ELF-1 (cell line): ENCODE data around the gene CAV1.

Experiments used
- DNase-seq: peaks from one replicate; pipeline ENCODE4 v3.0.0-alpha.2; 2016; ENCODE audit warnings: low read depth, low spot score

The CAV1 gene

DNA sequence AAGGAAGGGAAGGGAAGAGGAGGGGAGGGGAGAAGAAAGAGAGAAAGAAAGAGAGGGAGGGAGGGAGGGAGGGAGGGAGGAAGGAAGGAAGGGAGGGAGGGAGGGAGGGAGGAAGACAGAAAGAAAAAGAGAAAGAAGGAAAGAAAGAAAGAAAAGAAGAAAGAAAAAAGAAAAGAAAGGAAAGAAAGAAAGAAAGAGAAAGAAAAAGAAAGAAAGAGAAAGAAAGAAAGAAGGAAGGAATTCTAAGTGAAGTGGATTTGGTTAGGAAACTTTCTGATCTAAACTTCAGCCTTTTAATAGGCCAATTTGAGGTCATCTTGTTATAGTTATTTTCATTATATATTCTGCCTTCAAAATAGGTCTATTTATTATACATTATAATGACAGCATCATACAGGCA, 21.0 kb upstream of the CAV1 start:
- DNase-seq = no peak

DNA sequence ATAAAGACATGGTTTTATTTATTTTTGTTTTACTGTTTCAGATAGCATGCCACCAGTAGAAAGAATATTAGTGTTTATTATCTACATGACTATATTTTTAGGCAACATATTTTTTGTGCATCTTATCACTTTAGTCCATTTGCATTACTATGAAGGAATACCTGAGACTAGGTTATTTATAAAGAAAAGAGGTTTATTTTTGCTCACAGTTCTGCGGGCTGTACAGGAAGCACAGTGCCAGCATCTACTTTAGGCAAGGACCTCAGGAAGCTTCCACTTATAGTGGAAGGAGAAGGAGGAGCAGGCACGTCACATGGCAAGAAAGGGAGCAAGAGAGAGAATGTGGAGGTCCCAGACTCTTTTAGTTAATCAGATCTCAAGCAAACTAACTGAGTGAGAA, 19.6 kb upstream of the CAV1 start:
- DNase-seq = no peak

DNA sequence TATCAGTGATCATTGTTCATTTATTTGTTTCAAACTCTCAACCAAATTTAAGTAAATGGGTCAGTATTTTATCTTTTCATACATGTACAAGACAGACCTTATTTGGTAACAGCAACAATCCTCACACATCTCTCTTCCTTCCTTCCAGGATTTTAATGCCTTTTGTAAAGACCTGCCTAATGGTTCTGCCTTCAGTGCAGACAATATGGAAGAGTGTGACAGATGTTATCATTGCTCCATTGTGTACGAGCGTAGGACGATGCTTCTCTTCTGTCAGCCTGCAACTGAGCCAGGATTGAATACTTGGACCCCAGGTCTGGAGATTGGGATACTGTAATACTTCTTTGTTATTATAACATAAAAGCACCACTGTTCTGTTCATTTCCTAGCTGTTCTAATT, 19.0 kb upstream of the CAV1 start:
- no peak for DNase-seq

DNA sequence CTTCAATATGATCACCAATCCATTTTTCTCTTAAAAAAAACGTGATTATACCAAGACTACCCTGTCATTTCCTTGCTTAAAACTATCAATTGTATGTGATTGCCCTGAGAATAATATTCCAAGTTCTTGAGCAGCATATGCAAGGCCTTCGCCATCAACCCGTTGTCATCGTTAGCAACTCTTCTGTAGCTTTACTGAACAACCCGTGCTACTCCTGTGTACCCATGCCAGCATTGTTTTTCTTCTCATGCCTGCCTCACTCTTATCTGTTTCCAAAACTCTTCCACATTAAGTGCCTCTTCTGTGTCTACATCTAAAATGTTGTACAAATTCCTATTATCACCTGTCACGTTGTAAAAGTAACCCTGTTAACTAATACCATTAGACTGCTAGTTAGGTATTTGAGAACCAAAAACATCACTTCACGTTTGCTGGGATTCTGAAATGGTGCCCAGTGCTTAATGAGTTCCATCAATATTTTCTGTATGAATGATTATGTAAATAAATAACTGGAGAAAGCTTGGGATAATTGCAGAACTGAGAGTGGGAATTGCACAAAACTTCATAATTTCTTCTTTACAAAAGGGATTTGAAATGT, 14.8 kb upstream of the CAV1 start:
- no peak for DNase-seq

DNA sequence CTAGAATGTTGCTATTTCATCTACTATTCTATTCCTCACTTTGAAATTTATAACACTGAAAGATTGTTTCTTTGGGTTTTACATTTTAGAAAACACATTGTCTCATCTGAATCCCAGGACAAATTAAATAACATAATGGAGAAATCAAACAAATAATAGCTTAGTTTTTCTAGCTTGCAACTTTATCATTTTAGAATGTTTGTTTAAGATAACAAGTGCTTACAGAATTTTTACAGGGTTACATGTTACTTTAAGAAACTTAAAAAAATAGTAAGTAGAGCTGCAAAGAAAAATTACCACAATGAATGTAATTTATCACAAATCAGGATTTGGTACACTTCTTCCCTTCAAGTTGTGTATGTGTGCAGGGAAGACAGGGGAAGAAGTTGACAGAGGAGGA, 14.0 kb upstream of the CAV1 start:
- DNase-seq = no peak

DNA sequence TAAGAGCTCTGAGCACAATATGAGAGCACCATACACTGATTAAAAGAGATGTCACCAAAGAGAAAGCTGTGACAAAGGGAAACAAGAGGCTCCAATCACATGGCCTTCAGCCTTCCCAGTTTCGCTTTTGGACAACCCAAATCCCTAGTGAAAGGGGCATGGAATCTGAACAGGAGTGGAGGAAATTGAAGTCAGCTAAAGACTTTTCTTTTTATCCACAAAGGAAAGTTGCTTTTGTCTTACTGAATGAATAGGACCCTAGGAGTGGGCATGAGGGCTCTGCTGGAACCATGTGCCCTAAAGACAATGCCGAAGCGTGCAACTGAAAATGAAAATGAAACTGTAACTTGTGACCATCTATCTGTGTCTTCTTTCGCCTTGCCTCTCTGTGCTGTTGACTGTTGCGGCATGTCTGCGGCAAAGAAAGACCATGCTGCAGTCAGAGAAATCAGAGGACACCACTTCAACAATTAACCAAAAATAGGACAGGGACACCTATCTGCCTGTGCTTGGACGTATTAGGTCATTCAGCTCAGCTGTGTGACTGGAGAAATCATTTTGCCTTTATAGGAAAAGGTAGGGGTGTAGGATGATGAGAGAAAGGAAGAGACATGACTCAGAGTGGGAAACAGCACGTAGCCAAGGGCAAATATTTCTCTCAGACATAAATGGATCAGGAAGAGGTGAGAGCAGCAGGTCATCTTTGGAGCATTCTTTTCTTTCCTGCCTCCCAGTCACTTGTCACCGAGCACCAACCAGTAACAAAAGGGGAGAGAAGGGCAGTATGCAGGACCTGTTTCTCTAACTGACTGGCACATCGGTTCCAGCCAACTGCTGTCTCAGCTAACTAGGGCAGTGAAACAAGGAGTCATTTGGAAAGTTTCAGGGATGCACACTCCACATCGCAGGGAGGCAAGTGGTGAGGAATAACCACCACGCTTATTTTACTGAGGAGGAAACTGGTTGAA, 13.0 kb upstream of the CAV1 start:
- no peak for DNase-seq

DNA sequence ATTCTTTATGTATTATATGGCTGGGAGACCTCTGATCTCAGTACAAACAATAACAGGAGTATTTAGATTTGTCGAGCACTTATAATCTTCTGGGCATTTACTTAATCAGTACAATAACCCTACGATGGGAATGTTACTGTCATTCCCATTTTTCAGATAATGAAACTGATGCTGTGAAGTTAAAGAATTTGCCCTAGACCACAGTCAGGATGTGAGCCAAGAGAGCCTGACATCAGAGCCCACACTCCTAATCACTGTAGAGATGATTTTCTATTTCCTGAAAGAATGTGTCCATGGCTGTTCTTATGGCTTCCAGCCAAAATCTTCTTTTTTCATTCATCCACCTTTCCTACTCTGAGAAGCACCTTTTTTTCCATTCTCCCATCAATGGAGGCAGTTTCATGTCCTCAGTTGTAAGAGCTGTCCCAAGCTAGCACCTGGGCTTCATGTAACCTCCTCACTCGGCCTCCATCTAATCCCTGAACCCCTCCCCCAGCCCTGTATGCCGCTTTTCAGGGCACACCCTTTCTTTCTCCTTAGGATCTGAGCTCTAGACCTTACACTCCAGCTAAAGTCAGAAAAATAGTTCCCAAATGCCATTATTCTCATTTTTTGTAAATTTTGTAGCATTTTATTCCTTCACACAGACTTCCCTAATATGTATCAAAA, 12.2 kb upstream of the CAV1 start:
- no peak for DNase-seq

DNA sequence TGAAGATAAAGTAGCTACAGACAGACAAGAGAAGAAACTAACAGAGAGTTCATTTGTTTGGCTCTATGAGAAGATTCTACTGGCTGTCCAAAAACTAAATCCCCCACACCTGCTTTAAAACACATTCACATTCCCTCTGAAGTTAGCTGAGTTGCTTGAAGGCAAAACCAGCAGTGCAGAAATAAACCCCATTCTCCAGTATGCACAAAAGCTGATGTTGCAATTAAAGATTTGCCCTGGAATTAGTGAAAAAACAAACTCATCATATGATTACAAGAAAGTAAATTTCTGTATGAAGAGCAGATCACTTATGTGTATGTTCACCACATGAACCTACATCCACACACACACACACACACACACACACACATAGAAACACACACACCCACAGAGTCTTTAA, 9.3 kb upstream of the CAV1 start:
- no peak for DNase-seq

DNA sequence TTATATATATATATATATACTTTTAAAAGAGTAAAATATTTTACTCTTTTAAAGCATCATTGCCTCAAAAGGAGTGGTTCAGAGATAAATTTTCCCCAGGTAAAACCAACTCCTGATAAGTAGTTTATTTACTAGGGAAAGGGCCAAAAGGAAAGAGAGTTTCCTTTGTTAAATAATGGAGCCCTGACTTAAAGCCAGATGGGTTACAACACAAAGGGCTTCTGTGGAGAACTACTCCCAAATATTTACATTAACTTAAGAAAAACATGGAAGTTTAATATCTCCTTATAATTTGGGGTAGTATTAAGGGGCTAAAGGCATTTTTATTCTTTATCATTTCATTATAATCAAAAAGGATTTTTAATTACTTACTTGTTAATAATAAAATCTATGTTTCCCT, 8.5 kb upstream of the CAV1 start:
- no peak for DNase-seq

DNA sequence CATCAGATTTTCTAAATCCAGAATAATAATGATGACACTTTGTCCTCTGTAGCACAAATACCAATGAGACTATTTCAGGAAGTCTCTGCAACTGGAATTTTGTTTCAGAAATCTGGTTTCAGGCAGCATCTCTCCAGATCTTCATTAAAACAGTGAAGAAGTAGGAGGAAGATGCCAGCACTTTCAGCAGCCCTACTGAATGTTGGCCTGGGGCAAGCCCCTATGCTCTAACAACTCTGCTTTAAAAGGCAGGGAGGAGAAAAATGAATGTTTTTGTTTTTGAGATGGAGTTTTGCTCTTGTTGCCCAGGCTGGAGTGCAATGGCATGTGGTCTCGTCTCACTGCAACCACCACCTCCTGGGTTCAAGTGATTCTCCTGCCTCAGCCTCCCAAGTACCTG, 7.2 kb upstream of the CAV1 start:
- no peak for DNase-seq

DNA sequence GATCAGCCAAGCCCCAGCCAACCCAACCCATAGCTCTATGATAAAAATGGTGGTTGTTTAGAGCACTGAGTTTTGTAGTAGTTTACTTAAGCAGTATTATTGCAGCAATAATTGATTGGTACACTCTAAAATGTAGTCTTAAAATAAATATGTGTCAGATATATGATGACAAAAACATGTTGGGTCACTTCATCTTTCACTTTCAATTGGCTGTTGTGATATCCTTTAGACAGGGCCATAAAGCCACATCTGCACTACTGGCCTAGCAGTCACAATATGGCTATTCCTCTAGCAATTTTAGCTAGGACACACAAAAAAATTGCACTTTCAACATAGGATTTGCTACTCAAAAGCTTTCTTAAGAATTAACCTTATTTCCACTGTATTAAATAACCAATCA, 5.9 kb upstream of the CAV1 start:
- no peak for DNase-seq

DNA sequence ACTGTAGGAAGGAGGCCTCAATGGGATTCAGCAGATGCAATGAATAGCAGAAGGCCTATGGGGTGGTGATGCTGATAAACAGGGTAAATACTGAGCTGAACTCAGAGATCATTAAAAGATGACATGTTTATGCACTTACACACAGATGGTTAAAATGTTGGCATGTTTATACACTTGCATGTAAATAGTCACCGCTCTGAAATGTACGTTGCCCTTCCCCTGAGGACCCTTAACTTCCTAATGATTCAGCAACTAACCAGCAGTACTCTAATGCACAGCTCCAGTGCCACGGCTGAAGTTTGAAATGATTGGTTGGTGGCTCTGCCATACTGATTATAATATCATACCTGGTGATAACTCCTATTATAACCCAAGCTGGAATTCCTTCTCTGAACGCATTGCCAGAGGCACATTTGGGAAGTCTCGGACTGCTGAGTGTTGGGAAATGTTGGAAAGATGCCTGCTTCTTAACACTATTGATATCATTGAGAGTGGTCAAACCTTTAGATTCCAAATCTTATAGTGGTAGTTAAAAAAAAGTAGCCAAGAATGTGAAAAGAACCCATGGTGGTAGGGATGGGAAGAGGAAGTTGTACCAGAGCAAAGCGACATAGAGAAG, 3.7 kb upstream of the CAV1 start:
- DNase-seq = no peak

DNA sequence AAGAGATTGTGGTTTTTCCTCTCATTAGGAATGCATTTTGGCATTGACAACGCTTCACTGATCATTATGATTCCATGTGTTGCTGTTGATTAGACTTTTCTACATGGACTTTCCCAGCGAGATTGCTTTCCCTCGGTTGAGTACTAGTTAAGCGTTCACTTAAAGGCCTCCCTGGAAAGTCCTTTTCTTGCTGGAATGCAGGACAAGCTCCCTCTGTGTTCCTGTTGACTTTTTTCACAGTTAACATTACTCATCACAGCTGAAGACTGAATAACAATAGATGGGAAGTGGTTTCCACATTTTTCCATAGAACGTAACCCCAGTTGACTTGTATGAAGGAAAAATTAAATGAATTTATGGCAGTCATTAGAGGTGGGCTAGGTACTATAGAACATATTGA, 2.6 kb upstream of the CAV1 start:
- DNase-seq = no peak

DNA sequence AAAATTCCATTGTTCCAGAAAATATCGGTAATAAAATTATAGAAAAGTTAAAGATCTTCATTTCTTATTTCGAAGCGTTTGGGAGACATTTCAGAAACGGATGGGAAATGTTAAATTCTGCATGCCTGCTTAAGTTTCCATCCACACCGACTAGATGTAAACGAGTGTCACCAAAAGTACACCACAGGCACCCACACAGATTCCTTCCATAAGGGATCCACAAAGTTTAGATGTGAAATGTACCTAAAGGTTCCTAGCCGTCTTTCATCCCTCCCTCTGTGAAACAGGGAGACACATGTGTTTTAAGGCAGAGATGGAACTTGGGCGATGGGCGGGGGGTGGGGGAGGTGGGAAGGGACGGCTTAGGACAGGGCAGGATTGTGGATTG, 621 bp upstream of the CAV1 start:
- no peak for DNase-seq

DNA sequence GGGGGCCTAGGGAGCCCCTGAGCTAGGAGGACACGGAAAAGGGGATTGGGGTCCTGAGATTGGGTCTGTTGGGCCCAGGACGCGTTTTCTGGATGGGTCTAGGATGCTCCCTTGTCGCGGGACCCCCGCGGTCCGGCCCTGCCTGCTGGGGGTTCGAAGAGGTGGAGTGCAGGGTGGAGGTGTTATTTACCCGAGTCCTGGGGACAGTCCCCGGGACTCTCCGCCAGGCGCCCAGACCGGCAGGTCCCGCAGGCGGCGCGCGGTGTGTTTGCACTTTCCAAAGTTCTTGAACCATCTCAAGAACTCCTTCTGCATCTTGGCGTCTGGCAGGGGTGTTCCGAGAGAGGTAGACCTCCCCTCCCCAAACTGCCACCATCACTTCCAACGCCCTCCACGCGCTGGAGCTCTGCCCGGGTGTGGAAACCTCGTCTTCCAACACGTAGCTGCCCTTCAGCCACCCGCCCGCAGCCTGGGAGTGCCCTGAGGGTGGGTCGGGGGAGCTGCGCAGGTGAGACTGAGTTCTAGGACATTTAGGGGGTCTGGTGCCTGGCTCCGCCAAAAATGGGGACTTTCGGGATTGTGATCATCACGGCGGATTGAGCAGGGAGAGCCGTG, 569 bp downstream of the CAV1 start:
- DNase-seq = peak; percentile 46

DNA sequence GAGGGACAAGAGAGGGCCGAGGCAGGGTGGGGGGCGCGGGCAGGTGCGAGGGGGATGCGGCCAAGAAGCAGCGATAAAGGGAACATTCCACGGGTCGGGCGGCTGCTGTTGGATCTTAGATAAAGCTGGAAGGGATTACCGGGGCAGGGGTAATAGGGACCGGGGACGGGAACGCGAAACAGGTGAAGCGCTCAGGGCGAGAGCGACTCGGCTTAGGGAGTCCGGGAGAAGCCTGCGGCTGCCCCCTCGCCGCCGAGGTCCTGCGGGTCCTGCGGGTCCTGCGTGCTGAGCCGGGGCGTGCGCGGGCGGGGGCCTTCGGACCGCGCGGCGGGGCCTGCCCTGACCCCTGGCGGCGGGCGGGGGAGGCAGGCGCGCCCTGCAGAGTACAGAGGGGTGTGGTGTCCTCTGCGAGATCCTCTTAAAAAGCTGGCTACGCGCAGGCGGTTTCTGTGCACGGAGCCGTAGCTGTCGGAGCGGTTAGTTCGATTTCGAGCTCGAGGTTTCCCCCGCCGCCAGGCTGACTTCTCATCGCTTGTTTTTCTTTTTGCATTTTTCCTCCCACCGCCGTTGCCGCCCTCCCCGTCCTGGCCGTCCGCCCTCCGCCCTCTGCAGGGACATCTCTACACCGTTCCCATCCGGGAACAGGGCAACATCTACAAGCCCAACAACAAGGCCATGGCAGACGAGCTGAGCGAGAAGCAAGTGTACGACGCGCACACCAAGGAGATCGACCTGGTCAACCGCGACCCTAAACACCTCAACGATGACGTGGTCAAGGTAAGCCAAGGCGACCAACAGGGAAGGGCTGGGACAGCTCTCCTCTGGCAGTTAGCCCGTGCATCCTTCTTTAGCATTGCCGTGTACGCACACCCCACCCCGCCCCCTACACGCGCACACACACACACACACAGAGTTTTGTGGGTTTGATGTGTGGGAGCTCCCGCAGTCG, 1.4 kb downstream of the CAV1 start:
- DNase-seq = peak; percentile 78

DNA sequence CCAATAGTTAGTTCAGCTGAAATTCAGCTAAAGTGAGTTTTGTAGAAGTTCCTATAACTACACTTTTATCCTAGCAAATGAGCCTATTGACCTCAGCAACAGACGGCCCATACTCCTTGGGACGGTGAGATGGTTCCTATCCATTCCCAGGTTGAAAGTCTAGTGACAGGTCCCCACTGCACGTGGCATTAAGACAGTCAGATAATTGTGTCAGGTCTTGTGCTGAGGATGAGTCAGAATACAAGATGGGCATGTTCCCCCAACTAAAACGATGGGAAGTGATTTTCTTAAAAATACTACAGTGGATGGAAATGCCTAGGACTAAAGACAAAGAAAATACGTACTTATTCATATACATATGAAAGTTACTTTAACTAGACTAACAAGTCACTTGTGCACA, 2.1 kb downstream of the CAV1 start:
- no peak for DNase-seq

DNA sequence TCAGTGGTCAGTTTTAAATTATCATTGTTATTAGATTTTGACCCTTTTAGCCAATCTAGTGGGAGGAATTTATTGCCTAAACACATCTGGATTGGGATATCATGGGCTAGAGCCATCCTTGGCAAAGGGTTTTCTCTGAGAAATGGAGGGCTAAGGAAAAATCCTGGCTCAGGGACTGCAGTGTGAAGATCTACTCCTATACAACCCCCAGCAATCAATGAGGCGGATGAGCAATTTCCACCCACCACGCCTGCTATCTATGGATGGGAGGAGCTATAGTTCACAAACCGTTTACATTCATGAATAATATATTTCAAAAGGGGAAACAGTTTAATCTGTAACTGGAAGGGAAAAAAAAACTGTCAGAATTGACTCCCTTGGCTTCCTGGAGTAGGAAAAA, 2.7 kb downstream of the CAV1 start:
- DNase-seq = no peak

DNA sequence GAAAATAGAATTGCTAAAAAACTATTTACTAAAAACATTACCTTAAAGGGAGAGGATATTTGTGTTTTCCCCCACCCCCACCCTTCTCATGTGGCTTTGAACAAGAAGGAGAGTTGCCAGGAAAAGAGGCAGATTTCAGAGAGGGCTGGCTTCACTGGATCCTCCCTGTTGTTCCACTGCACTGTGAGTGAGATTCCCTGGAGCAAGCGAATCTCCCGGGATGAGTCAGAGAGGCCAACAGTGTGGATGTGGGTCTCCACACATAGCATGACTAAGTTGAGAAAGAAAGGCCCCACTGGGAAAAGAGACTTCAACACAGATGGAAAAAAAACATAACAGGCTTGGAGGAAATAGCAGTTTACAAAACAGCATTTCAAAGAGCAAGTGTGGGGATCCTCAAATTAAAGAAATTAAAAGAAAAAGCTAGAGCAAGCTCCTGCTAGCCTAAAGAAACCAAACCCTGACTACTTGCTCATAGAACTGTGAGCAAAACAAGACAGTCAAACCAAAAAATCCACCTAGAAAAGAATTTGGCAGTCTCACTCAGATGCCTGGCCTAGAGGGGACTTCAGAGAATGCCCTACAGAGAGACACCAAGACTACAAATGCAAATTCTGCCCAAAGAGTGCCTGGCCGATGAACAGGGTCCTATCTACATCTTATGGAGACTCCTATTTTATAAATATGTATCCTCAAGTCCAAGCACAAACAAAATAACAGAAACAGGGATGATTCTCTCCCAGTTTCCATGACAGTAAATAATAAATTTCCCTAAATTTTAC, 3.4 kb downstream of the CAV1 start:
- peak; percentile 15 for DNase-seq

DNA sequence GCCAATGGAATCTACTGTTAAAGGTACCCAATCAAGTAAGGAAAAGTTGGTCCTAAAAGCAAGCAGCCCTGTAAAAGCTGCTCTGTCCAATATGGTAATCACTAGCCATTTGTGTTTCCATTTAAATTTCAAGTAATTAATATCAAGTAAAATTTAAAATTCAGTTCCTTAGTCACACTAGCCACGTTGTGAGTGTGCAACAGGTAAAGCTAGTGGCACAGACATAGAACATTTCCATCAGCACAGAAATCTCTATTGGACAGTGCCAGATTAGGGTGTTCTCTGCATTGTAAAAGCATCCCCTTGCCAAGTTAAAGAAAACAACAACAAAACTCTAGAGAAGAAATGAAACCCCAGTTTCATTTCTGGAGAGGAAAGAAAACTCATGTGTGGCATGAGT, 4.4 kb downstream of the CAV1 start:
- DNase-seq = no peak
